Vagina (tissue), 2 donors: ENCODE data around the gene LPCAT1. TPM values are rescaled to one million over a fixed set of nuclear protein-coding genes. Genes with fewer than 3 reads are reported as not detected.

Experiments
- DNase-seq, 2 donors: peaks; one replicate each; pipeline ENCODE4 v3.0.0-alpha.2; 2017; ENCODE audit errors: extremely low spot score in 2 of 2
- H3K27ac ChIP-seq: fragments of 200-600 bp; sonication (generic); one replicate; pipeline ENCODE4 v1.5.1; 2019
- H3K27me3 ChIP-seq: fragments of 200-600 bp; sonication (generic); one replicate; pipeline ENCODE4 v1.5.1; 2019
- H3K36me3 ChIP-seq, 2 donors: fragments of 200-600 bp; sonication (generic); one replicate each; pipeline ENCODE4 v1.5.1; 2017 to 2019
- H3K4me1 ChIP-seq: fragments of 200-600 bp; sonication (generic); one replicate; pipeline ENCODE4 v1.5.1; 2019
- H3K4me3 ChIP-seq, 2 donors: fragments of 200-600 bp; sonication (generic); 1 replicate in 1 of 2; 2 replicates in 1 of 2; pipeline ENCODE4 v1.5.1; 2016 to 2019
- H3K9me3 ChIP-seq: fragments of 200-600 bp; sonication (generic); one replicate; pipeline ENCODE4 v1.5.1; 2019
- CTCF ChIP-seq, 3 experiments: fragments of 450-650 bp in 2 of 3; fragments of 200-600 bp in 1 of 3; sonication (generic) in 1 of 3; IDR thresholded peaks; one replicate each; pipeline ENCODE4 v1.5.1; 2017 to 2019; ENCODE audit warnings: antibody characterized with exemption in 3 of 3, mild to moderate bottlenecking in 2 of 3, moderate library complexity in 2 of 3
- POLR2A ChIP-seq, 2 donors: fragments of 450-650 bp; IDR thresholded peaks; one replicate each; pipeline ENCODE4 v1.6.1; 2017; ENCODE audit warnings: antibody characterized with exemption in 2 of 2, mild to moderate bottlenecking in 2 of 2, moderate library complexity in 2 of 2
- POLR2AphosphoS5 ChIP-seq, 2 donors: sonication (generic); formaldehyde crosslinking; IDR thresholded peaks; one replicate each; pipeline ENCODE4 v1.9.0; 2017; ENCODE audit warnings: antibody characterized with exemption in 2 of 2, mild to moderate bottlenecking in 2 of 2, low read depth in 1 of 2; ENCODE audit not compliant: insufficient read depth in 1 of 2
- intact Hi-C: fragments of 100-400 bp; cut with DNase I; formaldehyde crosslinking; loops from one replicate; pipeline ENCODE4 v1.15.1; 2023
- total RNA-seq: library from RNA; depleted of rRNA; stranded (reverse); fragments of >200 nt; gene quantifications from one replicate; pipeline ENCODE4 v1.2.3, GENCODE V29; 2016

The LPCAT1 gene
- total RNA-seq, 1 donor from 2014 or later = 29.7 TPM

DNA sequence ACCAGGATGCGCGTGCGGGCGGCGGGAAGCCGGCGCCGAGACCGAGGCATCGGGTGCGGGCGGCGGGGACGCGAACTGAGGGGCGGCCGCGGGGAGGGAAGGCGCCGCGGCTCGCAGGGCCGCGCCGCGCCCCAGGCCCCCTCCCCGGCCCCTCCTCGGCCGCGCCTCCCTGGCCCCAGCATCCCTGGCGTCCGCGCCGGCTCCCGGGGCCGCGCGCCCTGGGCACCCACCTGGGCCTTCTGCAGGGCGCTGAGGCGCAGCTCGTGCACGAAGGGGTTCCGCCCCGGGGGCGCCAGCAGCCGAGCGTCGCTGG, 324 bp downstream of the LPCAT1 start:
- no peaks in the 10 kb centered on the region for H3K9me3 ChIP-seq
- DNase-seq = no peak
- peaks cover 26% of the 10 kb centered on the region for H3K4me1 ChIP-seq
- H3K27ac ChIP-seq = peak overlapping the region; percentile 83
- H3K4me3 ChIP-seq = peak overlapping the region; percentile 66 to 96
- no peaks in the 10 kb centered on the region for H3K27me3 ChIP-seq
- peaks cover 0 to 2% of the 10 kb centered on the region in 2 donors for H3K36me3 ChIP-seq
- no peak for TF ChIP-seq CTCF (IDR thresholded peaks at IDR 0.05)
- TF ChIP-seq POLR2AphosphoS5 (IDR thresholded peaks at IDR 0.05; ENCODE audit: insufficient read depth in 1 of 2, low read depth in 1 of 2) = no peak
- no peak for TF ChIP-seq POLR2A (IDR thresholded peaks at IDR 0.05)
- intact Hi-C loops = no loop called here

- H3K27me3 ChIP-seq = no peaks in the 10 kb centered on the region
- peaks cover 26% of the 10 kb centered on the region for H3K4me1 ChIP-seq
- TF ChIP-seq POLR2AphosphoS5 (IDR thresholded peaks at IDR 0.05; ENCODE audit: insufficient read depth in 1 of 2, low read depth in 1 of 2) = no peak
- no peak for TF ChIP-seq POLR2A (IDR thresholded peaks at IDR 0.05)
- no peak for TF ChIP-seq CTCF (IDR thresholded peaks at IDR 0.05)
- H3K4me3 ChIP-seq = peak overlapping the region; percentile 66 to 96
- peak; percentile 83 to 84 for DNase-seq
- peak overlapping the region; percentile 40 for H3K27ac ChIP-seq
- no peaks in the 10 kb centered on the region for H3K9me3 ChIP-seq
- H3K36me3 ChIP-seq = peaks cover 0 to 4% of the 10 kb centered on the region in 2 donors
- intact Hi-C loops = no loop called here
Observed at GRCh38 chr5:1522601-1523479, 920 bp downstream of the LPCAT1 start.

DNA sequence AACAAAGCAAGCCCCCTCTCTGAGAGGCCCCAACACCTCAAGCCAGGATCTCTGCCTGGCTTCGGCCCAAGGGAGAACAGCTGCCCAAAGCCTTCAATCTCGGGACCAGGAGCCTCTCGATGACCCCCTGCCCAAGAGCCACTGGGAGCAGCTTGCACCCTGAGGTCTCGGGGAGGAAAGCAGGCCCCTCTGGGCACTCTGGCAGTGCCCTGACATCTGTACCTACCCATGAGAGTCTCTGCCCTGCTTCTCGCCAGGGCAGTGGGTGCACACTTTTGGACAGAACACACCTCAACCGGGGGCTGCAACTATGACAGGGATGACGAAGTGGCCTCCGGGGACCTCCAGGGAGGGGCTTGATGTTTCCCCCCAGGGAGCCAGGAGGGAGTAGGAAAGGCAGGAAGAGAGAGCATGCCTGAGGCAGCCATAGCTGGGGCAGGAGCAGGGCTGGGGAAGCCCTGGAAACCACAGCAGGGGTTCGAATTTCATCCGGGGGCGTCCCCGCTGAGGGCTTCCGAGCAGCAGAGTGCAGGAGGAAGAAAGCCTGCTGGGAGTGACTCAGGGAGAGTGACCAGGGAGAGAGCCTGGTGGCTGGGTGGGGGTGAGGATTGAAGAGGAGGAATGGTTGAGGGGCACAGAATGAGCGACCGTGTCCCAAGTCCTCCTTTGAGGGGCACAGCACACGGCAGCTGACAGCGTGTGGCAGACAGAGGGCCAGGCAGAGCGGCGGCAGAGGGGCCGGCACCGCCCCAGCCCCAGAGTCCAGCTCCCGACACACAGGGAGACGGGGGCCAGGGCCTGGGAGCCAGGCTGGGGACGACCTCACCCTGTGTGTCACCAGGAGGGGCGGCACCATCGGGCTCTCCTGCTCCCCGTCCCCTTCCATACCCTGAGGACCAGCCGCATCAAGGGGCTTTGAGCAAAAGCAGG, 1.8 kb downstream of the LPCAT1 start:
- peaks cover 33% of the 10 kb centered on the region for H3K4me1 ChIP-seq
- peaks cover 0 to 4% of the 10 kb centered on the region in 2 donors for H3K36me3 ChIP-seq
- no peaks in the 10 kb centered on the region for H3K27me3 ChIP-seq
- peak overlapping the region; percentile 66 to 96 for H3K4me3 ChIP-seq
- intact Hi-C loops = no loop called here
- no peaks in the 10 kb centered on the region for H3K9me3 ChIP-seq
- TF ChIP-seq CTCF (IDR thresholded peaks at IDR 0.05) = no peak
- no peak for TF ChIP-seq POLR2AphosphoS5 (IDR thresholded peaks at IDR 0.05; ENCODE audit: insufficient read depth in 1 of 2, low read depth in 1 of 2)
- TF ChIP-seq POLR2A (IDR thresholded peaks at IDR 0.05) = no peak
- peak overlapping the region; percentile 17 for H3K27ac ChIP-seq
- peak; percentile 80 to 93 for DNase-seq

DNA sequence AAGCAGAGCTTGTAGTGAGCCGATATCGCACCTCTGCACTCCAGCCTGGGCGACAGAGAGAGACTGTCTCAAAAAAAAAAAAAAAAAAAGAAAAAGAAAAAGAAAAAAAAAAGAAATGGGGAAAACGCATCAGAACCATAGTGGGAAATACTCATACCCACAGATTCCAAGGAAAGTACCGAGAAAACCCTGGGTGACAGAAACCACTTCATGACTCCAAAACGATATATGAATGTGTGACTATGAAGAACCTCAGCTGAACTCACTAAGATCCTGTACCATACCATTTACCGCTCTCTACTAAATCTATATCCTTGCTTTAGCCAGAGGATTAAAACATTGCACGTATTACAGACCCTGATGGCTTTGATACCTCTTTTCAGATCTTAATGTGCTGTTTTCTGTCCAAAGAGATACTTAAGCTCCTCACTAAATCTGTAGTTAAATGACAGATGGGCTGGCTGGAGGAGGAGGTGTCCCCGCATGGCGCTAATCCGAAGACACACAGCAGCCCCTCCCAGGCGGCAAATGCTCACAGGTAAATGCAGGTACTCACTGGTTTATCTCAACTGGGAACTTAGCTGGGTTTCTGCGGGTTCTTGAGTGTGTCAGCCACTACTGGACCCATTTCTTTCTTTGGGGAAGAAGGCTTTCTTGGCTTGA, 2.8 kb downstream of the LPCAT1 start:
- intact Hi-C loops = no loop called here
- TF ChIP-seq CTCF (IDR thresholded peaks at IDR 0.05) = no peak
- TF ChIP-seq POLR2AphosphoS5 (IDR thresholded peaks at IDR 0.05; ENCODE audit: insufficient read depth in 1 of 2, low read depth in 1 of 2) = no peak
- no peak for TF ChIP-seq POLR2A (IDR thresholded peaks at IDR 0.05)
- Histone ChIP-seq H3K4me1 (peaks cover 37% of the 10 kb centered on the region), H3K27me3 (no peaks in the 10 kb centered on the region), H3K9me3 (no peaks in the 10 kb centered on the region), H3K36me3 (peaks cover 0 to 4% of the 10 kb centered on the region in 2 donors), H3K27ac (no peak overlapping the region), H3K4me3 (no peak overlapping the region)
- peak in 1 of 2 donors; percentile 64 for DNase-seq
